SJCRH30 (cell line): ENCODE measurements around the gene SFI1. TPM values are rescaled to one million over a fixed set of nuclear protein-coding genes. Genes with fewer than 3 reads are reported as not detected.
"Not testable (repeated sequence)": the region's sequence is repeated elsewhere in the genome, so short reads cannot be mapped to it uniquely, and the experiment has no call there.

Experiments used
- DNase-seq, 2 experiments: peaks; one replicate each; pipeline ENCODE4 v3.0.0-alpha.2; 2015 to 2020
- H3K27ac ChIP-seq: fragments of 250-450 bp; sonication (Bioruptor Pico); 2 replicates; pipeline ENCODE4 v1.5.1; 2020; ENCODE audit warnings: mild to moderate bottlenecking, moderate library complexity
- H3K27me3 ChIP-seq: fragments of 250-450 bp; sonication (Bioruptor Pico); 2 replicates; pipeline ENCODE4 v1.5.1; 2020; ENCODE audit warnings: mild to moderate bottlenecking, moderate library complexity
- H3K36me3 ChIP-seq: fragments of 250-450 bp; sonication (Bioruptor Pico); 2 replicates; pipeline ENCODE4 v1.5.1; 2020; ENCODE audit warnings: mild to moderate bottlenecking, moderate library complexity
- H3K4me1 ChIP-seq: fragments of 250-450 bp; sonication (Bioruptor Pico); 2 replicates; pipeline ENCODE4 v1.5.1; 2020; ENCODE audit warnings: mild to moderate bottlenecking, moderate library complexity
- H3K4me3 ChIP-seq: fragments of 250-450 bp; sonication (Bioruptor Pico); 2 replicates; pipeline ENCODE4 v1.5.1; 2020; ENCODE audit warnings: mild to moderate bottlenecking, moderate library complexity
- H3K9me3 ChIP-seq: fragments of 250-450 bp; sonication (Bioruptor Pico); replicated peaks from 2 replicates; pipeline ENCODE4 v1.5.1; 2020; ENCODE audit warnings: mild to moderate bottlenecking, moderate library complexity
- total RNA-seq: library from RNA; depleted of rRNA; stranded (reverse); fragments of >200 nt; shearing (Covaris generic); gene quantifications from 2 replicates; pipeline ENCODE4 v1.2.3, GENCODE V29; 2014

Gene SFI1
- total RNA-seq, 1 experiment from 2014 or later, result 11.8 TPM

DNA sequence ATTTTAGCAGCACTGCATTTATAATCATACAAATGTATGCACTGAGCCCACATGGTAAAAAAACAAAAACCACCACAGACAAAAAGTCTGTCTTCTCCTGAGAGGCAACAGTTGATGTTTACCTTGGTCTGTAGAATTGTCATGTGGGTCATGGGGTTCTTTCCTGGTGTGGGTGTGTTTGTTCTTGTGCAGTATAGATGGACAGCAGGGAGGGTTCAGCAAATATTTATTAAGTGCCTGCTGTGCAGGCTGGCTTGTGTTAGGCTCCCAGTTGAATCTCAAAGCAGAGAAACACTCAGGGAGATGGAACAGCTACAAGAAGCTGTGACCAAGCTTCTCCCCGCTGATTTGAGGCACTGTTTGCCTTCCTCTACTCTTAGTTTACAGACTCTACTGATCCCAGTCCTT lies 83.5 kb downstream of the SFI1 start:
- Histone ChIP-seq H3K4me1 (no peaks in the 10 kb centered on the region), H3K36me3 (no peaks in the 10 kb centered on the region), H3K27me3 (no peaks in the 10 kb centered on the region), H3K4me3 (no peak overlapping the region), H3K27ac (no peak overlapping the region), H3K9me3 (no peaks in the 10 kb centered on the region)
- DNase-seq, result no peak

GRCh38 chr22:31583861-31584485 lies 87.6 kb downstream of the SFI1 start:
- no peak for DNase-seq
- 0 out of 2 replicates have a peak, but pooled peaks cover 5% of the 10 kb centered on the region for H3K36me3 ChIP-seq
- no peak overlapping the region for H3K27ac ChIP-seq

GRCh38 chr22:31584804-31585160 lies 88.4 kb downstream of the SFI1 start:
- DNase-seq, result no peak
- Histone ChIP-seq H3K36me3 (0 out of 2 replicates have a peak, but pooled peaks cover 5% of the 10 kb centered on the region), H3K4me3 (no peak overlapping the region), H3K4me1 (no peaks in the 10 kb centered on the region), H3K9me3 (0 out of 2 replicates have a peak, but pooled peaks cover 2% of the 10 kb centered on the region), H3K27me3 (no peaks in the 10 kb centered on the region), H3K27ac (no peak overlapping the region)

More at GRCh38 chr22:31583861-31584485, 87.6 kb downstream of the SFI1 start:
- H3K4me1 ChIP-seq, result no peaks in the 10 kb centered on the region
- 0 out of 2 replicates have a peak, but pooled peaks cover 2% of the 10 kb centered on the region for H3K9me3 ChIP-seq
- no peaks in the 10 kb centered on the region for H3K27me3 ChIP-seq
- H3K4me3 ChIP-seq, result no peak overlapping the region

DNA sequence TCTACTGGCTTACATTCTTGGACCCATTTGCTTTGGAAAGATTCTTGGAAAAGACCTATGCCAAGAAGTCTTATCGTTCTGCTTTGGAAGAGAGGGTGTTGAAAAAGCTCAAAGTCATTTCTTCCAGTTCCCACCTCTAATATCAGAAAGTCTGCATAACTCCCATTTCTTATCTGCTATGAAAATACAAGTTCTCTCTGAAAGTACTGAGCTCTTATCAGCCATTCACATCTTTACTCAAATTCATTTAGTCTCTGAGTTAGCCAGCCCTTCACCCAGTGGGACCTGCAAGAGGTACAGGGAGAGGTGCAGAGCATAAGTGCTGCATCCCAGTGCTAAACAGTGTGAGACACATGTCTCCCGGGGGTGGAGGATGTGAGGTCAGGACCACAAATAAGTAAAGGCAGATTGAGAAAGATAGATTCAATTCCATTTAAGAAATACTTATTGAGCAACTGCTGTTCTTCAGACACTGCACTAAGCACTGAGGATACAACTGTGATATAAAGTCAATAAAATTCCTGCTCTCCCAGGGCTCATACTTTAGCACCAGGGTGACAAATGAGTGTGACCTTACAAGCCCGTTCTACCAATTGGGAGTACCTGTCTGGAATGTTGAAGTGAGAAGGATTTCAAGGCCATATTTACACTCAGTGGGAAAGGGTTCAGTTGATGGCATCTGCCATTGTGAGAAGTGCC lies 89.0 kb downstream of the SFI1 start:
- H3K27me3 ChIP-seq, result no peaks in the 10 kb centered on the region
- DNase-seq, result no peak
- H3K36me3 ChIP-seq, result 0 out of 2 replicates have a peak, but pooled peaks cover 5% of the 10 kb centered on the region
- no peaks in the 10 kb centered on the region for H3K4me1 ChIP-seq
- no peak overlapping the region for H3K4me3 ChIP-seq
- no peak overlapping the region for H3K27ac ChIP-seq
- 0 out of 2 replicates have a peak, but pooled peaks cover 2% of the 10 kb centered on the region for H3K9me3 ChIP-seq

- H3K27me3 ChIP-seq, result no peaks in the 10 kb centered on the region
- 0 out of 2 replicates have a peak, but pooled peaks cover 5% of the 10 kb centered on the region for H3K36me3 ChIP-seq
- no peaks in the 10 kb centered on the region for H3K4me1 ChIP-seq
- no peak for DNase-seq
- no peak overlapping the region for H3K4me3 ChIP-seq
- 0 out of 2 replicates have a peak, but pooled peaks cover 2% of the 10 kb centered on the region for H3K9me3 ChIP-seq
- no peak overlapping the region for H3K27ac ChIP-seq
These were observed 90.0 kb downstream of the SFI1 start for GRCh38 chr22:31586137-31586920.

- Histone ChIP-seq H3K36me3 (0 out of 2 replicates have a peak, but pooled peaks cover 5% of the 10 kb centered on the region), H3K9me3 (0 out of 2 replicates have a peak, but pooled peaks cover 2% of the 10 kb centered on the region), H3K27me3 (no peaks in the 10 kb centered on the region), H3K27ac (no peak overlapping the region), H3K4me3 (no peak overlapping the region), H3K4me1 (no peaks in the 10 kb centered on the region)
- no peak for DNase-seq
These were observed 92.8 kb downstream of the SFI1 start for GRCh38 chr22:31588970-31589675.

DNA sequence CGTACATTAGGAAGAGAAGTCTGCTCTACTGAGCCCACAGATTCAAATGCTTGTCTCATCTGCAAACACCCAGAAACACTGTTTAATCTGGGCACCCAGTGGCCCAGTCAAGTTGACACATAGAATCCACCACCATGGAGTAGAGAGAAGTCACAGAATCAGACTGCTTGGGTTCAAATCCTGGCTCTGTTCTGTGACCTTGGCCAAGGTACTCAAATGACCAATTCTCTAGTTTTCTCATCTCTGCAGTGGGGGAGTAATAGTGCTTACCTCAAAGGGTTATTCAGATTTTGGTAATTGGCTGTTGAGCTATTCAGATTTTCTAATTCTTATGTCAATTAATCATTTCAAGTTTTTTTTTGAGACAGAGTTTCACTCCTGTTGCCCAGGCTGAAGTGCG lies 93.8 kb downstream of the SFI1 start:
- H3K9me3 ChIP-seq, H3K4me3 ChIP-seq, H3K36me3 ChIP-seq, H3K27ac ChIP-seq, H3K4me1 ChIP-seq, DNase-seq, H3K27me3 ChIP-seq: not testable (repeated sequence)

GRCh38 chr22:31595271-31595670 lies 98.9 kb downstream of the SFI1 start:
- H3K4me3 ChIP-seq, result no peak overlapping the region
- no peaks in the 10 kb centered on the region for H3K4me1 ChIP-seq
- no peak for DNase-seq
- no peaks in the 10 kb centered on the region for H3K36me3 ChIP-seq
- H3K27ac ChIP-seq, result no peak overlapping the region
- no peaks in the 10 kb centered on the region for H3K9me3 ChIP-seq
- no peaks in the 10 kb centered on the region for H3K27me3 ChIP-seq

DNA sequence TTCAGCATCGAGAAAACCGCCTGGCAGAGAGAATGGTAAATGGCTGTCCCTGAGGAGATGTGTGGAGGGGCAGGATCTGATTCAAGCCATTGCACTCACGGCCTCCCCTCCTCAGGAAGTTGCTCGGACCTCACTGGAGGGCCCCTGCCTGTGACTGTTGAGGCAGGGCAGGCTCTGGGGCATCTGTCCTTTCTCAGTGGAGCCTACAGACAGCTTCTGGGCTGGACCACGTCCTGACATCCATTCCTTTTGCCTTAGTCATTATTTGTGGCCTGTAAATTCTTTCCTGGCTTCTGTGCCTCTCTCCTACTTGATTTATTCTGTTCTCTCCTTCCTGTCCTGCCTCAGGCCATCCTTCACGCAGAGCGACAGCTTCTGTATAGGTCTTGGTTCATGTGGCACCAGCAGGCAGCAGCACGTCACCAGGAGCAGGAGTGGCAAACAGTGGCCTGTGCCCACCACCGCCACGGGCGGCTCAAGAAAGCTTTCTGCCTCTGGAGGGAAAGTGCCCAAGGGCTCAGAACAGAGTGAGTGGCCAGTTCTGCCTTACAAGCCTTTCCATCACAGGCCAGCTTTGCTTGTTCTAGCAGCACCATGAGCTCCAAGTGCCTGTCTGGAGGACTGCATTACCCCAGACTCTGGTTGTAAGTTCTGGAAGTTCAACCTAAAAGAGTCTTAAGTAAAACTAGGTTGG lies 106.1 kb downstream of the SFI1 start:
- Histone ChIP-seq H3K27me3 (no peaks in the 10 kb centered on the region), H3K27ac (no peak overlapping the region), H3K4me3 (no peak overlapping the region), H3K36me3 (no peaks in the 10 kb centered on the region), H3K4me1 (no peaks in the 10 kb centered on the region), H3K9me3 (no peaks in the 10 kb centered on the region)
- DNase-seq, result no peak

GRCh38 chr22:31603081-31603525 lies 106.8 kb downstream of the SFI1 start:
- H3K9me3 ChIP-seq, result no peaks in the 10 kb centered on the region
- no peak for DNase-seq
- H3K36me3 ChIP-seq, result no peaks in the 10 kb centered on the region
- H3K4me1 ChIP-seq, result no peaks in the 10 kb centered on the region
- no peak overlapping the region for H3K27ac ChIP-seq
- H3K27me3 ChIP-seq, result no peaks in the 10 kb centered on the region
- no peak overlapping the region for H3K4me3 ChIP-seq

DNA sequence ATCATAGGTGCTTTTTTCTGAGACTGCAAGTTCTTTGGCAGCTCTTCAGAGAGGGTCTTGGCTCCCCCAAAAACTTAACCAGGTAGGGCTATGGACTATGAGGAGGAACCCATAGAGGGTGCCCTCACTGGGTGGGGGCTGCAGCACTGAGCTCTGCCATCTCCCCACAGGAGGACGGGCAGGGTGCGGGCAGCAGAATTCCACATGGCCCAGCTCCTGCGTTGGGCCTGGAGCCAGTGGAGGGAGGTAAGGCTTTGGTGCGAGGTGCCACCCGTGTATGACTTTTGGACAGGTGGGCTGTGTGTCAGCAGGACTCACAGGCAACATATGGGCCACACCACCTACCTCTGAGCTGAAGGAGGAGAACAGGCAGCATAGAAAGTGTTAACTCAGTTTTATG lies 107.2 kb downstream of the SFI1 start:
- H3K27ac ChIP-seq, result no peak overlapping the region
- H3K9me3 ChIP-seq, result no peaks in the 10 kb centered on the region

DNA sequence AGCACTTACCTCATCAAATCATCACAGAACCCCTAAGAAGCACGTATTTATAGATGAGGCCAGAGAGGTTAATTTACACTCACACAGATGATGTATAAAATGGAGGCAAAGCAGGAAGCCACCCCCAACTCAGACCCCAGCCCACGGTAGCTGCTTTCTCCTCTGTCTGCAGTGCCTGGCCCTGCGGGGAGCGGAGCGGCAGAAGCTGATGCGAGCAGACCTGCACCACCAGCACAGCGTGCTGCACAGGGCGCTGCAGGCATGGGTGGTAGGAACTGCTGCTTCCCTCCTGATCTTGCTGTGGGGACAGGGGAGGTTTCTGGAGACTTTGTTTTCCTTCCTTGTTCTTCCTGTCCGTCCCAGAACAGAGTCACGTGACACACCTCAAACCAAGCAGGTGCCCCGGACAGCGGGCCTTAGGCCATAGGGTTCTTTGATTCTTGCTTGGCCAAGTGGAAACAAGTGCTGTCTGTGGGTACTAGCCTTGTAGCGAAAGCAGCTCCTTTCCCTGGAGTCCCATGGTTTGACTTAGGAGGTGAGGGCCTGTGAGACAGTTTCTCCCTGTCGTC lies 107.9 kb downstream of the SFI1 start:
- H3K27ac ChIP-seq, result no peak overlapping the region
- no peaks in the 10 kb centered on the region for H3K36me3 ChIP-seq
- H3K27me3 ChIP-seq, result no peaks in the 10 kb centered on the region

More for the DNA sequence above, 107.2 kb downstream of the SFI1 start:
- H3K4me3 ChIP-seq, result no peak overlapping the region
- H3K36me3 ChIP-seq, result no peaks in the 10 kb centered on the region
- H3K27me3 ChIP-seq, result no peaks in the 10 kb centered on the region
- no peaks in the 10 kb centered on the region for H3K4me1 ChIP-seq
- no peak for DNase-seq

DNA sequence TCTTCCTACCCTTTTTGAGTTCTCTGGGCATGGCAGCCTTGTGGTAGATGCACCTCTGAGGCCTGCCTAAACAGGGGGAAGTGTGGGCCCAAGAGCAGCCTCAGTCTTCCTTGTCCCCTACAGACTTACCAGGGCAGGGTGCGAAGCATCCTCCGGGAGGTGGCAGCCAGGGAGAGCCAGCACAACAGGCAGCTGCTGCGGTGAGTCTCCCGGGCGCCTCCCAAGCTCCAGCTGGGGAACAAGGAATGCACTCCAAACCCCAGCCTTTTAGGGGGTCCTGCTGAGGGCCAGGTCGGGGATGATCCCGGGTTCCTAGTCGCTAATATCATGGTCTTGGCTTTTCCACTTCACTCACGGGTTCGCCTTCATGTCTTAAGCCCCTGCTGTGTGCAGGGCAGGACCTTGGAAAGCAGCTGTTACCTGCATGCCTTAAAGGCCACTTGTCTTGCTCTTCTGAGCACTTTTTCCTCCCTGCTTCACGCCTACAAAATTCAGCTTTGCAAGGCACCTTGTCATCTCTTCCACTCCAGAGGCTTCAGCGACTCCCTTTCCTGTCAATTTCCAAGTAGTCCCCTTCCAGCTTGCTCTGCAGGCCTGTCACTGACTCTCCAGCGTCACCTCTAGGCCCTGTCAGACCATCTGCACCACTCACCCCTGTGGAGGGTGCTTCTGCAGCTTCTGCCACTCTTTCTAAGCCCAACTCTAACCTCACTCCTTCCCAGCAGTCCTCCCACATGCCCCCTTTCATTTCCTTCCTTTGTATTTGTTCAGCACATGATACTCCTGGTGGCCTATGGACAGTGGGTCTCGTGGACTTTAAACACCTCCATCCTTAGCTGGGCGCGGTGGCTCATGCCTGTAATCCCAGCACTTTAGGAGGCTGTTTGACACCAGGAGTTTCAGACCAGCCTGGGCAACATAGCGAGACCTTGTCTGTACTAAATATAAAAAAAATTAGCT lies 108.7 kb downstream of the SFI1 start:
- H3K27me3 ChIP-seq, result no peaks in the 10 kb centered on the region
- H3K4me3 ChIP-seq, result no peak overlapping the region
- no peaks in the 10 kb centered on the region for H3K4me1 ChIP-seq
- H3K9me3 ChIP-seq, result no peaks in the 10 kb centered on the region
- no peak for DNase-seq
- H3K36me3 ChIP-seq, result no peaks in the 10 kb centered on the region
- no peak overlapping the region for H3K27ac ChIP-seq

More for the DNA sequence above, 107.9 kb downstream of the SFI1 start:
- Histone ChIP-seq H3K4me1 (no peaks in the 10 kb centered on the region), H3K4me3 (no peak overlapping the region), H3K9me3 (no peaks in the 10 kb centered on the region)
- no peak for DNase-seq
